Measurements from ENCODE around the gene IRS2.

DNA sequence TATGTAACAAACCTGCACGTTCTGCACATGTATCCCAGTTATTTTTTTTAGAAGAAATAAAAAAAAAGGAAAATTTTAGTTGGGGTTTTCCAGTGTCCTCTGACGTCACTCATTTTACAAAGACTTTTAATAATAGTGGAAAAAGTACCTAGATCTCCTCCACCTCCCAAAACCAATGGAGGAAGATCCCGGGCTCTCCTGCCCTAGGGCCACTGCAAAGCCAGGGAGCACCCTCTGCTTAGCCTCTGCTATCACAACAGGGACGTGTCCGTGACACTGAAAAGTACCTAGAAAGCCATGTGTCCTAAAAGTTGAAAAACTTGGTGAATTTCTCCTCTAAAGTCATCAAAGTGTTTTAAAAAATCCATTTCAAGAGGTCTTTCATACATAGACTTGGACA lies 46.7 kb upstream of the IRS2 start:
- TF ChIP-seq, protein P1, sequence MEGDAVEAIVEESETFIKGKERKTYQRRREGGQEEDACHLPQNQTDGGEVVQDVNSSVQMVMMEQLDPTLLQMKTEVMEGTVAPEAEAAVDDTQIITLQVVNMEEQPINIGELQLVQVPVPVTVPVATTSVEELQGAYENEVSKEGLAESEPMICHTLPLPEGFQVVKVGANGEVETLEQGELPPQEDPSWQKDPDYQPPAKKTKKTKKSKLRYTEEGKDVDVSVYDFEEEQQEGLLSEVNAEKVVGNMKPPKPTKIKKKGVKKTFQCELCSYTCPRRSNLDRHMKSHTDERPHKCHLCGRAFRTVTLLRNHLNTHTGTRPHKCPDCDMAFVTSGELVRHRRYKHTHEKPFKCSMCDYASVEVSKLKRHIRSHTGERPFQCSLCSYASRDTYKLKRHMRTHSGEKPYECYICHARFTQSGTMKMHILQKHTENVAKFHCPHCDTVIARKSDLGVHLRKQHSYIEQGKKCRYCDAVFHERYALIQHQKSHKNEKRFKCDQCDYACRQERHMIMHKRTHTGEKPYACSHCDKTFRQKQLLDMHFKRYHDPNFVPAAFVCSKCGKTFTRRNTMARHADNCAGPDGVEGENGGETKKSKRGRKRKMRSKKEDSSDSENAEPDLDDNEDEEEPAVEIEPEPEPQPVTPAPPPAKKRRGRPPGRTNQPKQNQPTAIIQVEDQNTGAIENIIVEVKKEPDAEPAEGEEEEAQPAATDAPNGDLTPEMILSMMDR (optimal IDR thresholded peaks at IDR 0.05 in 1 of 3, IDR thresholded peaks at IDR 0.05 in 1 of 3, conservative IDR thresholded peaks at IDR 0.05 in 1 of 3; ENCODE audit: extremely low read depth in 1 of 3, insufficient read depth in 2 of 3, low read length in 3 of 3) = no peak
- TF ChIP-seq EZH2 (IDR thresholded peaks at IDR 0.05; ENCODE audit: low read length) = no peak
